Renal cortex interstitium (tissue), 11 donors: Measurements from ENCODE around the gene PKNOX2. TPM values are rescaled to one million over a fixed set of nuclear protein-coding genes. Genes with fewer than 3 reads are reported as not detected.

Experiments used
- DNase-seq, 11 donors: peaks; one replicate each; pipeline ENCODE4 v3.0.0-alpha.2; 2013; ENCODE audit warnings: low read depth in 9 of 11, low spot score in 4 of 11; ENCODE audit errors: extremely low read depth in 1 of 11
- polyA plus RNA-seq, 3 donors: library from polyadenylated mRNA; unstranded; fragments of 120-200 nt; gene quantifications; one replicate each; pipeline ENCODE4 v1.2.1, GENCODE V29; 2013; ENCODE audit not compliant: insufficient read length in 3 of 3

The PKNOX2 gene
- polyA plus RNA-seq, 3 donors, result 12.4 to 14.6 (median 13.9) TPM

- DNase-seq, result no peak
Measured at GRCh38 chr11:125270711-125271110, 106.2 kb downstream of the PKNOX2 start.

GRCh38 chr11:125271483-125272091 lies 107.0 kb downstream of the PKNOX2 start:
- no peak for DNase-seq

GRCh38 chr11:125272092-125272491 lies 107.5 kb downstream of the PKNOX2 start:
- DNase-seq, result no peak

GRCh38 chr11:125272821-125273220 lies 108.3 kb downstream of the PKNOX2 start:
- DNase-seq, result no peak

GRCh38 chr11:125273519-125274000 lies 109.0 kb downstream of the PKNOX2 start:
- no peak for DNase-seq

- no peak for DNase-seq
Measured at GRCh38 chr11:125274309-125274708, 109.8 kb downstream of the PKNOX2 start.

- no peak for DNase-seq
Measured at GRCh38 chr11:125274774-125275173, 110.2 kb downstream of the PKNOX2 start.

- no peak for DNase-seq
Measured at GRCh38 chr11:125275905-125276618, 111.5 kb downstream of the PKNOX2 start.

GRCh38 chr11:125276619-125276976 lies 112.0 kb downstream of the PKNOX2 start:
- DNase-seq, result no peak

GRCh38 chr11:125279676-125280418 lies 115.3 kb downstream of the PKNOX2 start:
- DNase-seq, result no peak

GRCh38 chr11:125280646-125281045 lies 116.1 kb downstream of the PKNOX2 start:
- DNase-seq, result no peak

GRCh38 chr11:125281831-125282595 lies 117.5 kb downstream of the PKNOX2 start:
- no peak for DNase-seq

- DNase-seq, result no peak
Measured at GRCh38 chr11:125282596-125282914, 118.0 kb downstream of the PKNOX2 start.

GRCh38 chr11:125284245-125284850 lies 119.8 kb downstream of the PKNOX2 start:
- DNase-seq, result no peak

- DNase-seq, result no peak
Measured at GRCh38 chr11:125285844-125286243, 121.3 kb downstream of the PKNOX2 start.

- DNase-seq, result no peak
Measured at GRCh38 chr11:125286486-125286885, 121.9 kb downstream of the PKNOX2 start.

GRCh38 chr11:125287491-125288210 lies 123.1 kb downstream of the PKNOX2 start:
- peak in 10 of 11 donors; percentile 48 to 84 (median 68) for DNase-seq

- DNase-seq, result no peak
Measured at GRCh38 chr11:125289419-125290098, 125.0 kb downstream of the PKNOX2 start.
